ENCODE data around the gene CALCR. TPM values are rescaled to one million over a fixed set of nuclear protein-coding genes. Genes with fewer than 3 reads are reported as not detected.
"Not testable (repeated sequence)": the region's sequence is repeated elsewhere in the genome, so short reads cannot be mapped to it uniquely, and the experiment has no call there.

Gene CALCR
- total and polyA plus RNA-seq, 5 donors: 0.02 to 0.28 (median 0.22) TPM

DNA sequence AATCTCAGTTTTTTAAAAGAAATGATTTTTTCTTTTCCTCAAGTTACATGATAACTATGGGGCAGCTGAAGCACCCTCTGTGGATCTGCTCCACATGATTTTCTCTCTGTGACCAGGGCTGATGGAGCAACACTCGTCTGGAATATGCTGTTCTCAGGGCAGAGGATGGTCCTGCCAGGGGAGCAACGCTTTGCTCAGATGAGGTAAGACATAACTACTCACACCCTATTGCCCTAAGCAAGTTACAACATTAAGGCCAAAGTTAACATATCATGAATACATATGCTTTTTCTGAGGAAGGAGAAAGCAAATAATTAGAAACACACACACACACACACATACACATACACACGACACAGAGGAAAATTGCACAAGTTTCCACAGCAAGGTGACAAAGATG is 71.4 kb downstream of the CALCR start:
- no peak for ATAC-seq
- Histone ChIP-seq H3K4me1 (ENCODE audit: control insufficient read depth, insufficient read depth, low read length) (no peaks in the 10 kb centered on the region), H3K27me3 (ENCODE audit: control insufficient read depth, insufficient read depth) (no peaks in the 10 kb centered on the region), H3K27ac (ENCODE audit: low read length) (no peak overlapping the region), H3K4me3 (ENCODE audit: low read length) (no peak overlapping the region), H3K9me3 (ENCODE audit: control insufficient read depth, low read length) (no peaks in the 10 kb centered on the region)
- no peak for DNase-seq
- 66% methylated on average over 3 of the region's 3 CpGs for whole genome bisulfite sequencing
- intact Hi-C loops (cut with DNase I): no loop called here

DNA sequence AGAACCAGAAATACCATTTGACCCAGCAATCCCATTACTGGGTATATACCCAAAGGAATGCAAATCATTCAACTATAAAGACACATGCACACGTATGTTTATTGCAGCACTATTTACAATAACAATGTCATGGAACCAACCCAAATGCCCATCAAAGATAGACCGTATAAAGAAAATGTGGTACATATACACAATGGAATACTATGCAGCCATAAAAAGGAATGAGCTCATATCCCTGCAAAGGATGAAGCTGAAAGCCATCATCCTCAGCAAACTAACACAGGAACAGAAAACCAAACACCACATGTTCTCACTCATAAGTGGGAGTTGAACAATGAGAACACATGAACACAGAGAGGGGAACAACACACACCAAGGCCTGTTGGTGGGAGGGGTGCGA is 82.7 kb downstream of the CALCR start:
- intact Hi-C loops (cut with DNase I); H3K9me3 ChIP-seq (ENCODE audit: control insufficient read depth, low read length): not testable (repeated sequence)
- WGBS: 89% methylated on average over 3 of the region's 3 CpGs

DNA sequence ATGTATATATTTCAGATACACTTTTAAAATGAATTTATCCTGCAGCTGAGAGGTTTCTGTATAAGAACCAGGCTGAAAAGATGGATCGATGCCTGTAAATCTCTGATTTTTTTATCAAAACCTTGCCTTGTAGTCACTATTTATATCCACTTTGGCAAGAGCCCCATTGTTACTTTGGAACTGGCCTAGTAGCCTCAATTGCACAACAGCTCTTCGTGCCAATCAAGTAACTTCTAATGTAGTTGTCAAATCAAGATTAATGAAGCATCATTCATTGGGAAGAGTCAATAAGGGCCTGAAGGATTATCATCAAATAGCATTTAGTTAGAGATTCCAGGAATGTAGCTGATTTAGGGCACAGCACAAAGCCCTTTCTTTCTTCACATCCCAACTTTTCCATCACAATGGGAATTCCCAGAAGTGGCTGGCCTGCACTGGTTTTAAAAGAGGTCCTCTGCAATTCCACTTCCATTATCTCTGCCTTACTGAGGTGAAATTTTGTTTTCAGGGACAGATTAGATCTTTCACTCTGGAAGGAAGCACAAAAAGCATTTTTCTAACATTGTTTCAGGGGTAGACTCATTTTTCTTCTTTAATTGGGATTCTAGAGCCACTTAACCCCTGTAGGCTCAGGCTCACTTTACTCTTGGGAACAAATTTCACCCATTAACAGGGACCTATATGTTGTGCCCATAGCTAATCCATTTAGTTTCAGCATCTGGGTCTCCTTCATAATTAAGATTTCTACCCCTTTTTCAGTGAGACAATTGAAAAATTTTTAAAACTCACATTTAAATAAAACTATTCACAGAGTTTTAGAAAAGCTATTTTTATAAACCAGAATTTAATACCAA is 97.8 kb downstream of the CALCR start:
- H3K9me3 ChIP-seq (ENCODE audit: control insufficient read depth, low read length): no peaks in the 10 kb centered on the region
- 57% methylated on average over 2 of the region's 2 CpGs for WGBS
- no peak overlapping the region for H3K27ac ChIP-seq (ENCODE audit: low read length)
- intact Hi-C loops (cut with DNase I): no loop called here
- no peak overlapping the region for H3K4me3 ChIP-seq (ENCODE audit: low read length)
- H3K4me1 ChIP-seq (ENCODE audit: control insufficient read depth, insufficient read depth, low read length): no peaks in the 10 kb centered on the region
- DNase-seq: no peak
- no peaks in the 10 kb centered on the region for H3K27me3 ChIP-seq (ENCODE audit: control insufficient read depth, insufficient read depth)
- ATAC-seq: no peak

More for the DNA sequence above, 82.7 kb downstream of the CALCR start:
- H3K27ac ChIP-seq (ENCODE audit: low read length); H3K27me3 ChIP-seq (ENCODE audit: control insufficient read depth, insufficient read depth); H3K4me3 ChIP-seq (ENCODE audit: low read length); H3K4me1 ChIP-seq (ENCODE audit: control insufficient read depth, insufficient read depth, low read length); ATAC-seq; DNase-seq: not testable (repeated sequence)

DNA sequence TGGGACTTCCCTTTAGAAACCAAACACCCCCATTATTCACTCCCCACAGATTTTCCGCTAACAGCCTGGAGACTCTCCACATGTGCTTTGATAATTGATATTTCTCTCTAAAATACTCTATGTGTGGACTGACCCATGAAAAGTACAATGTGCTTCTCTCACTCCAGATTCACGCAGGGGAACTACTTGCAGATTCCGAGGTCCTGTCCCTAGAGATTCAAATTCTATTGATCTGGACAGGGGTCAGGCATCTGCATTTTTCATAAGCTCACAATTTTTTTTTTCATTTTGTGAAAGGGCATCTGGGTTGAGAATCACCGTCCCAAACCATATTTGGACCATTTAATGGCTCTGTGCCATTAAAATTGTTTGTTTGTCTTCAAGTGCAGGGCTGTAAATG is 98.7 kb downstream of the CALCR start:
- Histone ChIP-seq H3K4me3 (ENCODE audit: low read length) (no peak overlapping the region), H3K4me1 (ENCODE audit: control insufficient read depth, insufficient read depth, low read length) (no peaks in the 10 kb centered on the region), H3K27me3 (ENCODE audit: control insufficient read depth, insufficient read depth) (no peaks in the 10 kb centered on the region), H3K9me3 (ENCODE audit: control insufficient read depth, low read length) (no peaks in the 10 kb centered on the region), H3K27ac (ENCODE audit: low read length) (no peak overlapping the region)
- no peak for DNase-seq
- intact Hi-C loops (cut with DNase I): no loop called here
- no peak for ATAC-seq
- 64% methylated on average over 4 of the region's 4 CpGs for WGBS

DNA sequence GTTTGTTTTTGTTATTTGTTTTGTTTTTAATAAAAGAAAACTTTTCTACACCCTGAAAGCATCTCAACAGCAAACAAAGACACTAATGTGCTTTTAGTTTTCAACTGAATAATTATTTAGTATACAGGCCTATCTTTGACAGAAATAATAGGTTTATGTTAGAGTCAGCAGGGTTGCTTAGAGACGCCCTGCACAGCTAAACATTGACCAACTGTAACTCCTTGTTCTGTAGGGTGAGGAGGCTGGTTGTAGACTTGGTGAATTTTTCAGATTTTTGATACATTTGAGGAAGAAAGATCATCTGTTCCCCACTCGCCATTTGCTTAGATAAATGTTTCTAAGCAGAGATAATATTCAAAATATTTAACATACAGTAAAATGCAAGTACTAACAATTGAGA is 103.1 kb downstream of the CALCR start:
- no peaks in the 10 kb centered on the region for H3K4me1 ChIP-seq (ENCODE audit: control insufficient read depth, insufficient read depth, low read length)
- DNase-seq: no peak
- 51% methylated on average over 2 of the region's 2 CpGs for WGBS
- no peak overlapping the region for H3K27ac ChIP-seq (ENCODE audit: low read length)
- H3K9me3 ChIP-seq (ENCODE audit: control insufficient read depth, low read length): no peaks in the 10 kb centered on the region
- intact Hi-C loops (cut with DNase I): no loop called here
- no peak for ATAC-seq
- H3K27me3 ChIP-seq (ENCODE audit: control insufficient read depth, insufficient read depth): no peaks in the 10 kb centered on the region
- H3K4me3 ChIP-seq (ENCODE audit: low read length): no peak overlapping the region

DNA sequence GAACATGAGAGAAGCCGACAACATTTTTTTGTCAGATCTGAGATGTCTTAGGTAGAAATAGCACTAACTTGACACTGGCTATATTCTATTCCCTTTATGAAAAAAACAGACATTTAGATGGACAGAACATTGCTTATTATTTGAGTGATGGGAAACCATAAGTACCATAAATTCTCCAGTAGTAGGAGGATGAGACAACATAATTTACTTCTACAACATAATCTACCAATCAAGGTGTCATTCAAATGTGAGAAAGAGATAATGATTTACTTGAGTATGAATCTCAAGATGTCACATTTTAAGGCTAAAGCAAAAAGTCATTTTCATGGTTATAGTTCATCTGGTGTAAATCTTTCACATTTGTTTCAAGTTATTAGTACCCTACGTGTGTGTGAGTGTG is 110.8 kb downstream of the CALCR start:
- 87% methylated on average over 2 of the region's 2 CpGs for WGBS
- DNase-seq: no peak
- intact Hi-C loops (cut with DNase I): no loop called here
- no peaks in the 10 kb centered on the region for H3K9me3 ChIP-seq (ENCODE audit: control insufficient read depth, low read length)
- H3K27me3 ChIP-seq (ENCODE audit: control insufficient read depth, insufficient read depth): no peaks in the 10 kb centered on the region
- no peak overlapping the region for H3K4me3 ChIP-seq (ENCODE audit: low read length)
- H3K27ac ChIP-seq (ENCODE audit: low read length): no peak overlapping the region
- no peaks in the 10 kb centered on the region for H3K4me1 ChIP-seq (ENCODE audit: control insufficient read depth, insufficient read depth, low read length)
- no peak for ATAC-seq

DNA sequence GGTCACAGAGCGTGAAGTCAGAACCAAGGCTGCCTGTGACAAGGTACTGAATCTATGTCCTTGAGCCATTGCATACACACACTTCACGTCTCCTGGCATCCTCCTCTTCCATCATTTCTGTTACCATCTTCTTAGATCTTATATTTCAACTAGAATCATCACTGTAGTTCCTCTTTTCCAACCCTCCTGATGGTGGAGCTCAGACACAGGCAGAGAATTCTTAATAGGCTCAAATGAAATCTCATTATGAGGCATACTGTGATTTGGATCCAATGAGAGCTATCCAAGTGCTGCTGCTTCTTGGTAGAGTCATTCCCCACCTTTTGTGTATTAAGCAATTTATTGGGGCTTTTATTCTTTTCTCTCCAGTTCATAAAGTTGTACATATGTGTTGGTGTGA is 113.2 kb downstream of the CALCR start:
- no peaks in the 10 kb centered on the region for H3K27me3 ChIP-seq (ENCODE audit: control insufficient read depth, insufficient read depth)
- no peak overlapping the region for H3K4me3 ChIP-seq (ENCODE audit: low read length)
- H3K9me3 ChIP-seq (ENCODE audit: control insufficient read depth, low read length): no peaks in the 10 kb centered on the region
- intact Hi-C loops (cut with DNase I): no loop called here
- 52% methylated on average over 2 of the region's 2 CpGs for WGBS
- no peak overlapping the region for H3K27ac ChIP-seq (ENCODE audit: low read length)
- no peak for ATAC-seq
- H3K4me1 ChIP-seq (ENCODE audit: control insufficient read depth, insufficient read depth, low read length): no peaks in the 10 kb centered on the region
- no peak for DNase-seq

DNA sequence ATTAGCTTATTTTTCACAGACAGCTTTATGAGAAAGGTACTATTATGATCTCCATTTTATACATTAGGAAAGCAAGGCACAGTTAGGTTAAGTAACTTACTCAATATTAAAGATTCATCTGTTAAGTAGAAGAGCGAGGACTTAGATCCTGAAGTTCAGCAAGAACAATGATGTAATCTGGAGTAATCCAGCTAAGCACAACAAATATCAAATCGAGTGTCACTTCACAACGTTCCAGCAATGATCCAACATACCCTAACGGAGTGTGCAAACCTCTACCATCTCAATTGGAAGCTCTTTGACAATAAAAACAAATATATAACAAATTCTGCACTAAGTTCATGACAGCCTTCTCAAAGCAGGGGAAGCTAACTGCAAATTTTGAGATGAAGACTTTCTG is 121.3 kb downstream of the CALCR start:
- DNase-seq: no peak
- Histone ChIP-seq H3K4me1 (ENCODE audit: control insufficient read depth, insufficient read depth, low read length) (no peaks in the 10 kb centered on the region), H3K4me3 (ENCODE audit: low read length) (no peak overlapping the region), H3K27ac (ENCODE audit: low read length) (no peak overlapping the region), H3K27me3 (ENCODE audit: control insufficient read depth, insufficient read depth) (no peaks in the 10 kb centered on the region), H3K9me3 (ENCODE audit: control insufficient read depth, low read length) (no peaks in the 10 kb centered on the region)
- no peak for ATAC-seq
- 80% methylated on average over 4 of the region's 4 CpGs for WGBS
- intact Hi-C loops (cut with DNase I): no loop called here

DNA sequence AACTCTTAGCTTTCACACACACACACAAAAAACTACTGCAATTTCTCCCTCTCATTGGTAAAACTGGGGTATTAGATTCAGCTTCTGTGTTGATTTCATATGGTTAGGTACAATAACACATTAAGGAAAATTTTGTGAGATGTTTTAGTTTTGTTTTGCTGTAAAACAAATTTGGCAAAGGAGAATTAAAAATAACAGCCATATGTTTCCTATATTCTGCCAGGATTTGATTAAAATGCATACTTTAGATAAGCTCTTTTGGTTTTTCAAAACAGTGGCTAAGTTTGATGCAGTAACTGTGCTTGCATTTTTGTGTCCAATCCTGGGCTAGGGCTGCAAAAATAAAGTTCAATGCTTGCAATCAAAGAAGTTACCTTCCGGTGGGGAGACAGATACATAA is 126.3 kb downstream of the CALCR start:
- Histone ChIP-seq H3K4me1 (ENCODE audit: control insufficient read depth, insufficient read depth, low read length) (no peaks in the 10 kb centered on the region), H3K4me3 (ENCODE audit: low read length) (no peak overlapping the region), H3K9me3 (ENCODE audit: control insufficient read depth, low read length) (no peaks in the 10 kb centered on the region), H3K27ac (ENCODE audit: low read length) (no peak overlapping the region), H3K27me3 (ENCODE audit: control insufficient read depth, insufficient read depth) (no peaks in the 10 kb centered on the region)
- ATAC-seq (no peak), DNase-seq (no peak)
- 37% methylated on average over 1 of the region's 1 CpG for WGBS
- intact Hi-C loops (cut with DNase I): no loop called here

DNA sequence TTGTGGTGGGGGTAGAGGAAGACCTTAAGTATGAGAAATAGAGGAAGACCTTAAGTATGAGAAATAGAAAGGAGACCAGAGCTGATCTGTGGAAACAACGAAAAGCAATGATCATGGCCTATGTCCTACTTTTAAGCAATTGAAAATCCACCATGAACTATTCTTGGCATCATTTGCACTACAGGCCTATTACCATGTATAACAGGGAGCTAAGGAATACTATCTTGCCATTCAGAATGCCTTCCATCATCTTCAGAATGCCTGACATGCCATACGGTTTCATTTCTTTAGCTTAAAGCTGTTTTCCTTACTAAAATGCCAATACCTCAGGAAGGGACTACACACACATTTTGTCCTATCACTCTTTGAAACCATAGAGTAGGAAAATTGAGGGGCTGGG is 127.0 kb downstream of the CALCR start:
- intact Hi-C loops (cut with DNase I): no loop called here
- 83% methylated on average over 2 of the region's 2 CpGs for WGBS
- no peaks in the 10 kb centered on the region for H3K4me1 ChIP-seq (ENCODE audit: control insufficient read depth, insufficient read depth, low read length)
- H3K27me3 ChIP-seq (ENCODE audit: control insufficient read depth, insufficient read depth): no peaks in the 10 kb centered on the region
- ATAC-seq: no peak
- no peak overlapping the region for H3K4me3 ChIP-seq (ENCODE audit: low read length)
- no peak for DNase-seq
- no peaks in the 10 kb centered on the region for H3K9me3 ChIP-seq (ENCODE audit: control insufficient read depth, low read length)
- no peak overlapping the region for H3K27ac ChIP-seq (ENCODE audit: low read length)

DNA sequence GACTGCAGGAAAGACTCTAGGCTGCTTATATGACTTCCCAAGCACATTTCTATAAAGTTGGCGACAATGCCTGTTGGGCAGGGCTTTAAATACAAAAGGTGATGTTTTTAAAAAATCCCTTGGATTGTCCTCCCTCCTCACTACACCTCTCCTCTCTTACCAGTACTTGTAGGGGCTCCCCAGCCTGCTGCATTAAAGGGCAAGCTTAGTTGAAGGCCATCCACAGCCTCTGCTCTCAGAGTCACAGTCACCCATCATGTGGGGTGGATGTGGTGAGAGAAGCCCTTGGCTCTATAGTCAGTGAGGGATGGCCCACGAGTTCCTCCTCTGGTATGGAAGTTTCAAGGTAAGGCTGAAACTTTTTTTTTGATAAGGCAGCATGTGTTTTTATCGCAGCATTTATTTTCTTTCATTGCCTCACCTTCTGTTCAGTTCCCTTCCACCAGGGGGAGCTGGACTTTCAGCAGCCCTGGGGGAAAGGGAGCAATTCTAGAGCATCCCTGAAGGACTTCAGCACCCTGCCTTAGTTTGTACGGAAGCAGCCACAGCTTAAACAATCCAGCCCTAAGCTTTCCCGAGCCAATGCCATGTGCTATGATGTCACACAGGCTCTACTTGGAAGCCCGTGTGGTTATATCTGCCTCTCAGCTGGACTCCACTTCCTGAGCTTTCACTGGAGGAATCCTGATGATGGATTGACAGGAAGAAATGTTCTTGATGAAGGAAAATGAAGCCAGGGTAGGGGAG is 131.9 kb downstream of the CALCR start:
- WGBS: 39% methylated on average over 6 of the region's 6 CpGs
- Histone ChIP-seq H3K27ac (ENCODE audit: low read length) (no peak overlapping the region), H3K4me1 (ENCODE audit: control insufficient read depth, insufficient read depth, low read length) (no peaks in the 10 kb centered on the region), H3K27me3 (ENCODE audit: control insufficient read depth, insufficient read depth) (no peaks in the 10 kb centered on the region), H3K4me3 (ENCODE audit: low read length) (no peak overlapping the region), H3K9me3 (ENCODE audit: control insufficient read depth, low read length) (no peaks in the 10 kb centered on the region)
- ATAC-seq (no peak), DNase-seq (no peak)
- intact Hi-C loops (cut with DNase I): no loop called here
